Measurements from ENCODE around the gene PTPN7. TPM values are rescaled to one million over a fixed set of nuclear protein-coding genes. Genes with fewer than 3 reads are reported as not detected.

Gene PTPN7
- total RNA-seq, 1 experiment from 2014 or later, result 0.33 TPM

DNA sequence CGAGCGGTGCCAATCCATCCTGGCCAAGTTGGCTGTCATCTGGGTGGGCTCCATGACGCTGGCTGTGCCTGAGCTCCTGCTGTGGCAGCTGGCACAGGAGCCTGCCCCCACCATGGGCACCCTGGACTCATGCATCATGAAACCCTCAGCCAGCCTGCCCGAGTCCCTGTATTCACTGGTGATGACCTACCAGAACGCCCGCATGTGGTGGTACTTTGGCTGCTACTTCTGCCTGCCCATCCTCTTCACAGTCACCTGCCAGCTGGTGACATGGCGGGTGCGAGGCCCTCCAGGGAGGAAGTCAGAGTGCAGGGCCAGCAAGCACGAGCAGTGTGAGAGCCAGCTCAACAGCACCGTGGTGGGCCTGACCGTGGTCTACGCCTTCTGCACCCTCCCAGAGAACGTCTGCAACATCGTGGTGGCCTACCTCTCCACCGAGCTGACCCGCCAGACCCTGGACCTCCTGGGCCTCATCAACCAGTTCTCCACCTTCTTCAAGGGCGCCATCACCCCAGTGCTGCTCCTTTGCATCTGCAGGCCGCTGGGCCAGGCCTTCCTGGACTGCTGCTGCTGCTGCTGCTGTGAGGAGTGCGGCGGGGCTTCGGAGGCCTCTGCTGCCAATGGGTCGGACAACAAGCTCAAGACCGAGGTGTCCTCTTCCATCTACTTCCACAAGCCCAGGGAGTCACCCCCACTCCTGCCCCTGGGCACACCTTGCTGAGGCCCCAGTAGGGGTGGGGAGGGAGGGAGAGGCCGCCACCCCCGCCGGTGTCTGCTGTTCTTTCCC is 32.4 kb downstream of the PTPN7 start:
- in situ Hi-C loops (cut with HindIII; ENCODE audit: low pct_unique_long_range_greater_than_20kb, low sequenced_read_pairs), result no loop called here

GRCh38 chr1:202127061-202127460 is 33.3 kb downstream of the PTPN7 start:
- POLR2A ChIA-PET, result no interaction called here
- no peak for ATAC-seq
- in situ Hi-C loops (cut with HindIII; ENCODE audit: low pct_unique_long_range_greater_than_20kb, low sequenced_read_pairs), result no loop called here

More for the DNA sequence above, 32.4 kb downstream of the PTPN7 start:
- ATAC-seq (no peak), DNase-seq (ENCODE audit: low read depth, low spot score) (no peak)
- intact Hi-C loops (cut with micrococcal nuclease; ENCODE audit: unreplicated experiment), result no loop called here
- POLR2A ChIA-PET, result no interaction called here
- Histone ChIP-seq H3K27ac (ENCODE audit: low read length) (no peak overlapping the region), H3K27me3 (ENCODE audit: control insufficient read depth, insufficient read depth, low read length) (no peaks in the 10 kb centered on the region), H3K36me3 (ENCODE audit: control insufficient read depth, insufficient read depth, low read length) (no peaks in the 10 kb centered on the region), H3K4me1 (ENCODE audit: control insufficient read depth, insufficient read depth, low read length) (peaks cover 5% of the 10 kb centered on the region; the same call in 1 of the 2 replicates), H3K9me3 (ENCODE audit: control insufficient read depth, insufficient read depth, low read depth, low read length) (no peaks in the 10 kb centered on the region), H3K4me3 (ENCODE audit: low read depth in 2 of 2, low read length in 2 of 2) (no peak overlapping the region)
- CTCF ChIA-PET, result interaction anchor here (0.7 to 1.1 kb wide), 2 partner anchors 104 to 120 kb away, joined by 3 read pairs; no protein-coding TSS in a partner anchor
- TF ChIP-seq SIN3A (IDR thresholded peaks at IDR 0.05; ENCODE audit: borderline replicate concordance, insufficient read depth, low read depth, low read length), result no peak
- TF ChIP-seq, protein P1, sequence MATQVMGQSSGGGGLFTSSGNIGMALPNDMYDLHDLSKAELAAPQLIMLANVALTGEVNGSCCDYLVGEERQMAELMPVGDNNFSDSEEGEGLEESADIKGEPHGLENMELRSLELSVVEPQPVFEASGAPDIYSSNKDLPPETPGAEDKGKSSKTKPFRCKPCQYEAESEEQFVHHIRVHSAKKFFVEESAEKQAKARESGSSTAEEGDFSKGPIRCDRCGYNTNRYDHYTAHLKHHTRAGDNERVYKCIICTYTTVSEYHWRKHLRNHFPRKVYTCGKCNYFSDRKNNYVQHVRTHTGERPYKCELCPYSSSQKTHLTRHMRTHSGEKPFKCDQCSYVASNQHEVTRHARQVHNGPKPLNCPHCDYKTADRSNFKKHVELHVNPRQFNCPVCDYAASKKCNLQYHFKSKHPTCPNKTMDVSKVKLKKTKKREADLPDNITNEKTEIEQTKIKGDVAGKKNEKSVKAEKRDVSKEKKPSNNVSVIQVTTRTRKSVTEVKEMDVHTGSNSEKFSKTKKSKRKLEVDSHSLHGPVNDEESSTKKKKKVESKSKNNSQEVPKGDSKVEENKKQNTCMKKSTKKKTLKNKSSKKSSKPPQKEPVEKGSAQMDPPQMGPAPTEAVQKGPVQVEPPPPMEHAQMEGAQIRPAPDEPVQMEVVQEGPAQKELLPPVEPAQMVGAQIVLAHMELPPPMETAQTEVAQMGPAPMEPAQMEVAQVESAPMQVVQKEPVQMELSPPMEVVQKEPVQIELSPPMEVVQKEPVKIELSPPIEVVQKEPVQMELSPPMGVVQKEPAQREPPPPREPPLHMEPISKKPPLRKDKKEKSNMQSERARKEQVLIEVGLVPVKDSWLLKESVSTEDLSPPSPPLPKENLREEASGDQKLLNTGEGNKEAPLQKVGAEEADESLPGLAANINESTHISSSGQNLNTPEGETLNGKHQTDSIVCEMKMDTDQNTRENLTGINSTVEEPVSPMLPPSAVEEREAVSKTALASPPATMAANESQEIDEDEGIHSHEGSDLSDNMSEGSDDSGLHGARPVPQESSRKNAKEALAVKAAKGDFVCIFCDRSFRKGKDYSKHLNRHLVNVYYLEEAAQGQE (IDR thresholded peaks at IDR 0.05; ENCODE audit: insufficient read depth in 1 of 2, low read depth in 2 of 2, low read length in 1 of 2), result no peak
- no peak for TF ChIP-seq POLR2AphosphoS5 (IDR thresholded peaks at IDR 0.05; ENCODE audit: low read depth, low read length)
- no TSS peak for BruUV-seq (replicated peaks)

DNA sequence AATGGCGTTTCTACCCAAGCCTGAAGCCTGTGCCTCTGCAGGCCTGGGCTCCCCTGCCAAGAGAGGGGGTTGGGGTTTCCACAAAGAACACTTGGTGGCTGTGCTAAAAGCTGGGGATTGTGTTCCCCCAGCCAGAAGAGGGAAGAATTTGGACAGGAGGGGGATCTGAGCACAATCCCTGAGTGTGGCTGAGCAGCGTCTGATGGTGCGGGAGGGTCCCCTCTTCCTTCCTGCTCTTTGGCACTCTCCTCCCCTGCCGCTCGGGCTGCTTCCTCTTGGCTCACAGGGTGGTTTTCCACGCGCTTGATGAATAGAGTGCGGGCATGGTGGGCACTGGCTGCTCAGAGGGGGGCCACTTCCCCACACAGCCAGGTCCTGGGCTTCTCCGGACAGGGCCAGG is 34.0 kb downstream of the PTPN7 start:
- H3K36me3 ChIP-seq (ENCODE audit: control insufficient read depth, insufficient read depth, low read length), result no peaks in the 10 kb centered on the region
- no peak for DNase-seq (ENCODE audit: low read depth, low spot score)
- BruUV-seq (replicated peaks), result no TSS peak
- H3K9me3 ChIP-seq (ENCODE audit: control insufficient read depth, insufficient read depth, low read depth, low read length), result no peaks in the 10 kb centered on the region
- H3K4me3 ChIP-seq (ENCODE audit: low read depth in 2 of 2, low read length in 2 of 2), result no peak overlapping the region
- ATAC-seq, result no peak
- no peaks in the 10 kb centered on the region for H3K27me3 ChIP-seq (ENCODE audit: control insufficient read depth, insufficient read depth, low read length)
- in situ Hi-C loops (cut with HindIII; ENCODE audit: low pct_unique_long_range_greater_than_20kb, low sequenced_read_pairs) (no loop called here), intact Hi-C loops (cut with micrococcal nuclease; ENCODE audit: unreplicated experiment) (no loop called here)
- TF ChIP-seq POLR2AphosphoS5 (IDR thresholded peaks at IDR 0.05; ENCODE audit: low read depth, low read length) (no peak), SIN3A (IDR thresholded peaks at IDR 0.05; ENCODE audit: borderline replicate concordance, insufficient read depth, low read depth, low read length) (no peak), TCF7L2 (IDR thresholded peaks at IDR 0.05; ENCODE audit: low read depth, low read length) (no peak)
- TF ChIP-seq, protein P1 (IDR thresholded peaks at IDR 0.05; ENCODE audit: insufficient read depth in 1 of 2, low read depth in 2 of 2, low read length in 1 of 2), result no peak
- CTCF ChIA-PET, result no interaction called here
- POLR2A ChIA-PET, result no interaction called here
- no peak overlapping the region for H3K27ac ChIP-seq (ENCODE audit: low read length)
- peaks cover 10% of the 10 kb centered on the region for H3K4me1 ChIP-seq (ENCODE audit: control insufficient read depth, insufficient read depth, low read length)

More at GRCh38 chr1:202127061-202127460, 33.3 kb downstream of the PTPN7 start:
- CTCF ChIA-PET, result interaction anchor here (0.7 kb wide), 1 partner anchor 105 kb away, joined by 3 read pairs; no protein-coding TSS in a partner anchor
- intact Hi-C loops (cut with micrococcal nuclease; ENCODE audit: unreplicated experiment), result no loop called here
- Histone ChIP-seq H3K9me3 (ENCODE audit: control insufficient read depth, insufficient read depth, low read depth, low read length) (no peaks in the 10 kb centered on the region), H3K36me3 (ENCODE audit: control insufficient read depth, insufficient read depth, low read length) (no peaks in the 10 kb centered on the region), H3K27ac (ENCODE audit: low read length) (no peak overlapping the region), H3K27me3 (ENCODE audit: control insufficient read depth, insufficient read depth, low read length) (no peaks in the 10 kb centered on the region), H3K4me3 (ENCODE audit: low read depth in 2 of 2, low read length in 2 of 2) (no peak overlapping the region), H3K4me1 (ENCODE audit: control insufficient read depth, insufficient read depth, low read length) (peaks cover 5% of the 10 kb centered on the region)
- DNase-seq (ENCODE audit: low read depth, low spot score), result no peak
- no peak for TF ChIP-seq POLR2AphosphoS5 (IDR thresholded peaks at IDR 0.05; ENCODE audit: low read depth, low read length)
- BruUV-seq (replicated peaks), result no TSS peak

All from Panc1 (cell line).